ENCODE data around the gene TMEM185A. TPM values are rescaled to one million over a fixed set of nuclear protein-coding genes. Genes with fewer than 3 reads are reported as not detected.
"Not testable (repeated sequence)": the region's sequence is repeated elsewhere in the genome, so short reads cannot be mapped to it uniquely, and the experiment has no call there.

Gene TMEM185A
- total and polyA plus RNA-seq, 4 donors: 7.3 to 9.8 (median 7.7) TPM

GRCh38 chrX:149610511-149610910, 21.1 kb downstream of the TMEM185A start (continued):
- TF ChIP-seq REST (IDR thresholded peaks at IDR 0.05) (no peak), MAX (IDR thresholded peaks at IDR 0.05) (no peak), SP1 (IDR thresholded peaks at IDR 0.05) (no peak), RXRA (IDR thresholded peaks at IDR 0.05) (no peak), RAD21 (IDR thresholded peaks at IDR 0.05) (no peak)

GRCh38 chrX:149607699-149608098, 23.9 kb downstream of the TMEM185A start:
- Histone ChIP-seq H3K36me3 (ENCODE audit: control insufficient read depth in 4 of 4, insufficient read depth in 3 of 4, low read depth in 1 of 4, low read length in 3 of 4) (peaks cover 0 to 4% (median 2%) of the 10 kb centered on the region in 4 donors), H3K4me3 (ENCODE audit: low read depth in 1 of 3, low read length in 3 of 3) (no peak overlapping the region), H3K9ac (ENCODE audit: low read depth in 1 of 2, low read length in 2 of 2) (no peak overlapping the region), H3K27ac (ENCODE audit: low read depth in 1 of 2, low read length in 2 of 2) (no peak overlapping the region), H3K4me1 (ENCODE audit: control insufficient read depth in 4 of 4, insufficient read depth in 4 of 4, low read length in 3 of 4) (no peaks in the 10 kb centered on the region), H3K27me3 (ENCODE audit: control insufficient read depth in 4 of 4, insufficient read depth in 4 of 4, low read length in 3 of 4) (no peaks in the 10 kb centered on the region), H3K9me3 (ENCODE audit: control insufficient read depth in 4 of 4, low read length in 3 of 4) (no peaks in the 10 kb centered on the region)
- DNase-seq (ENCODE audit: low spot score): no peak
- TF ChIP-seq NR2F2 (IDR thresholded peaks at IDR 0.05) (no peak), RXRA (IDR thresholded peaks at IDR 0.05) (no peak), HNF4G (IDR thresholded peaks at IDR 0.05) (no peak), ATF3 (IDR thresholded peaks at IDR 0.05) (no peak), FOXA2 (IDR thresholded peaks at IDR 0.05) (no peak), JUND (IDR thresholded peaks at IDR 0.05) (no peak), MAX (IDR thresholded peaks at IDR 0.05) (no peak), CTCF (IDR thresholded peaks at IDR 0.05; ENCODE audit: low read depth, low read length, missing input control) (no peak), EGR1 (IDR thresholded peaks at IDR 0.05; ENCODE audit: low read depth in 2 of 2) (no peak), REST (IDR thresholded peaks at IDR 0.05) (no peak), HNF4A (conservative IDR thresholded peaks at IDR 0.05) (no peak), YY1 (IDR thresholded peaks at IDR 0.05) (no peak)

GRCh38 chrX:149605248-149605885, 26.2 kb downstream of the TMEM185A start:
- H3K4me1 ChIP-seq (ENCODE audit: control insufficient read depth in 4 of 4, insufficient read depth in 4 of 4, low read length in 3 of 4); H3K9ac ChIP-seq (ENCODE audit: low read depth in 1 of 2, low read length in 2 of 2); H3K27me3 ChIP-seq (ENCODE audit: control insufficient read depth in 4 of 4, insufficient read depth in 4 of 4, low read length in 3 of 4); H3K36me3 ChIP-seq (ENCODE audit: control insufficient read depth in 4 of 4, insufficient read depth in 3 of 4, low read depth in 1 of 4, low read length in 3 of 4); DNase-seq (ENCODE audit: low spot score); H3K4me3 ChIP-seq (ENCODE audit: low read depth in 1 of 3, low read length in 3 of 3); H3K27ac ChIP-seq (ENCODE audit: low read depth in 1 of 2, low read length in 2 of 2); H3K9me3 ChIP-seq (ENCODE audit: control insufficient read depth in 4 of 4, low read length in 3 of 4): not testable (repeated sequence)
- WGBS: 79% methylated on average over 7 of the region's 7 CpGs

GRCh38 chrX:149598603-149599002, 33.0 kb downstream of the TMEM185A start:
- not testable (repeated sequence) for DNase-seq (ENCODE audit: low spot score); H3K9ac ChIP-seq (ENCODE audit: low read depth in 1 of 2, low read length in 2 of 2); H3K9me3 ChIP-seq (ENCODE audit: control insufficient read depth in 4 of 4, low read length in 3 of 4); H3K36me3 ChIP-seq (ENCODE audit: control insufficient read depth in 4 of 4, insufficient read depth in 3 of 4, low read depth in 1 of 4, low read length in 3 of 4); H3K4me1 ChIP-seq (ENCODE audit: control insufficient read depth in 4 of 4, insufficient read depth in 4 of 4, low read length in 3 of 4); H3K4me3 ChIP-seq (ENCODE audit: low read depth in 1 of 3, low read length in 3 of 3); H3K27ac ChIP-seq (ENCODE audit: low read depth in 1 of 2, low read length in 2 of 2); H3K27me3 ChIP-seq (ENCODE audit: control insufficient read depth in 4 of 4, insufficient read depth in 4 of 4, low read length in 3 of 4)
- no CpG with 5 or more reads among the region's 11 CpGs for WGBS

All from liver (tissue), 9 donors.